ENCODE results near the gene APOBEC3C.
"Not testable (repeated sequence)": the region's sequence is repeated elsewhere in the genome, so short reads cannot be mapped to it uniquely, and the experiment has no call there.

The APOBEC3C gene

DNA sequence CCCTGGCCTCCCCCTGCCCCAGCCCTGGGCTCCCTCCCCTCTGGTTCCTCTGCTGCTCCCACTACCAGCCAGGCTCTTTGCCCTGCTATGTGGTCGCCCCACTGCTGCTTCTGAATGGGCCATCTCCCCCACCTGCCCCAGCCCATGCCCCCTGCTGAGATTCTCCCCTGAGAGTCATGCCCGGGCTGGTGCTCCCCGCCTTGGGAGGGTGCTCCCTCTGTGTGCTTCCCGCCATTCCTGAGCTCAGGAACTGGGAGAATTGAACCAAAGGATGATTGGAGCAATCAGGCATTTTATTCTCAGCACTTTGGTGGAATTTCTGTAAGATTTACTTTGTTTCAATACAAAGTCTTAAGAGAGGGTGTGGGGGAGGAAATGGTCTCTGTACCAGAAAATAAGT, 13.7 kb downstream of the APOBEC3C start:
- Histone ChIP-seq H3K27me3 (no peaks in the 10 kb centered on the region), H3K4me3 (no peak overlapping the region), H3K36me3 (peaks cover 0 to 10% (median 6%) of the 10 kb centered on the region in 3 donors), H3K9me3 (no peaks in the 10 kb centered on the region), H3K27ac (no peak overlapping the region), H3K4me1 (no peaks in the 10 kb centered on the region)
- DNase-seq = no peak
- TF ChIP-seq, protein P1, sequence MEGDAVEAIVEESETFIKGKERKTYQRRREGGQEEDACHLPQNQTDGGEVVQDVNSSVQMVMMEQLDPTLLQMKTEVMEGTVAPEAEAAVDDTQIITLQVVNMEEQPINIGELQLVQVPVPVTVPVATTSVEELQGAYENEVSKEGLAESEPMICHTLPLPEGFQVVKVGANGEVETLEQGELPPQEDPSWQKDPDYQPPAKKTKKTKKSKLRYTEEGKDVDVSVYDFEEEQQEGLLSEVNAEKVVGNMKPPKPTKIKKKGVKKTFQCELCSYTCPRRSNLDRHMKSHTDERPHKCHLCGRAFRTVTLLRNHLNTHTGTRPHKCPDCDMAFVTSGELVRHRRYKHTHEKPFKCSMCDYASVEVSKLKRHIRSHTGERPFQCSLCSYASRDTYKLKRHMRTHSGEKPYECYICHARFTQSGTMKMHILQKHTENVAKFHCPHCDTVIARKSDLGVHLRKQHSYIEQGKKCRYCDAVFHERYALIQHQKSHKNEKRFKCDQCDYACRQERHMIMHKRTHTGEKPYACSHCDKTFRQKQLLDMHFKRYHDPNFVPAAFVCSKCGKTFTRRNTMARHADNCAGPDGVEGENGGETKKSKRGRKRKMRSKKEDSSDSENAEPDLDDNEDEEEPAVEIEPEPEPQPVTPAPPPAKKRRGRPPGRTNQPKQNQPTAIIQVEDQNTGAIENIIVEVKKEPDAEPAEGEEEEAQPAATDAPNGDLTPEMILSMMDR (IDR thresholded peaks at IDR 0.05) = no peak
- intact Hi-C loops (cut with DNase I; ENCODE audit: low total_unique reads) = no loop called here

DNA sequence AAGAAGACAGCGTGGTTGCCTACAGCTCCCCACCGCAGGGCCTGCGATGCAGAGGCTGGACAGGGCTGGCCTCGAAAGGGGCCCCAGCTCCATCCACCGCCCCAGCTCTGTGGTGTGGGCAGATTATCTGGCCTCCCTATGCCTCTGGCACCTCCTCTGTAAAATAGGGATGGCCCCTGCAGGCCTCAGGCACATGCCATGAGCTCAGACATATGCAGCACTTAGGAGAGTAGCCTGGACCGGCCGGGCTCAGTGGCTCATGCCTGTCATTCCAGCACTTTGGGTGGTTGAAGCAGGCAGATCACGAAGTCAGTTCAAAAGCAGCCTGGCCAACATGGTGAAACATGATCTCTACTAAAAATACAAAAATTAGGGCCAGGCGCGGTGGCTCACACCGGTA, 14.2 kb downstream of the APOBEC3C start:
- Histone ChIP-seq H3K27ac (no peak overlapping the region), H3K4me1 (no peaks in the 10 kb centered on the region)
- TF ChIP-seq, protein P1 (IDR thresholded peaks at IDR 0.05) = no peak

DNA sequence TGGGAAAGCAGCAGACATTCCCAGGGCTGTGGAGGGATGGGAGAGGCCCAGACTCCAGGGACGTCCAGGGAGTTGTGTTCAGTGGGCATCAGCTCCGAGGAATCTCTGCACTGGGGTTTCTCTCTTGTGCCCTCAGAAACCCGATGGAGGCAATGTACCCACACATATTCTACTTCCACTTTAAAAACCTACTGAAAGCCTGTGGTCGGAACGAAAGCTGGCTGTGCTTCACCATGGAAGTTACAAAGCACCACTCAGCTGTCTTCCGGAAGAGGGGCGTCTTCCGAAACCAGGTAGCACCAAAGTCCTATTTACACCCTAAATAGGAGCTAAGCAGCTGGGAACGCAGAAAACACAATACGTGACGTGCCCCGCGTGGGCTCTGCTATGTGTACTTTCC, 15.2 kb downstream of the APOBEC3C start:
- H3K4me1 ChIP-seq = no peaks in the 10 kb centered on the region
- TF ChIP-seq, protein P1 (IDR thresholded peaks at IDR 0.05) = no peak
- H3K9me3 ChIP-seq = no peaks in the 10 kb centered on the region
- no peak overlapping the region for H3K27ac ChIP-seq
- DNase-seq = no peak
- peaks cover 0 to 8% (median 0%) of the 10 kb centered on the region in 3 donors for H3K36me3 ChIP-seq
- no peak overlapping the region for H3K4me3 ChIP-seq
- intact Hi-C loops (cut with DNase I; ENCODE audit: low total_unique reads) = no loop called here
- H3K27me3 ChIP-seq = no peaks in the 10 kb centered on the region

More for the DNA sequence above, 14.2 kb downstream of the APOBEC3C start:
- Histone ChIP-seq H3K27me3 (no peaks in the 10 kb centered on the region), H3K9me3 (no peaks in the 10 kb centered on the region), H3K4me3 (no peak overlapping the region), H3K36me3 (peaks cover 0 to 10% (median 6%) of the 10 kb centered on the region in 3 donors)
- intact Hi-C loops (cut with DNase I; ENCODE audit: low total_unique reads) = no loop called here
- DNase-seq = no peak

DNA sequence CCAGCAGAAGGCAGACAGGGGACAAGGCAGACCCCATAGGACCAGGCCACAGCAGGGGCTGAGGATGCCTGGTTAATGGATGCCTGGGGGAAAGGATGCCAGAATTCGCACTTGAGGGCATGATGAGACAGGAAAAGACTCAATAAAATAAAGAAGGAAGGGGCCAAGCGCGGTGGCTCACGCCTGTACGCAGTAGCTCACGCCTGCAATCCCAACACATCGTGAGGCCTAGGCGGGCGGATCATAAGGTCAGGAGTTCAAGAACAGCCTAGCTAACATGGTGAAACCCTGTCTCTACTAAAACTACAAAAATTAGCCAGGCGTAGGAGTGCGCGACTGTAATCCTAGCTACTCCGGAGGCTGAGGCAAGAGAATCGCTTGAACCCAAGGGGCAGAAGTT, 16.6 kb downstream of the APOBEC3C start:
- H3K4me3 ChIP-seq = no peak overlapping the region
- H3K4me1 ChIP-seq = no peaks in the 10 kb centered on the region
- no peak overlapping the region for H3K27ac ChIP-seq
- TF ChIP-seq, protein P1 (IDR thresholded peaks at IDR 0.05) = no peak
- H3K36me3 ChIP-seq = no peaks in the 10 kb centered on the region
- no peaks in the 10 kb centered on the region for H3K9me3 ChIP-seq
- no peaks in the 10 kb centered on the region for H3K27me3 ChIP-seq
- DNase-seq = no peak
- intact Hi-C loops (cut with DNase I; ENCODE audit: low total_unique reads) = no loop called here

DNA sequence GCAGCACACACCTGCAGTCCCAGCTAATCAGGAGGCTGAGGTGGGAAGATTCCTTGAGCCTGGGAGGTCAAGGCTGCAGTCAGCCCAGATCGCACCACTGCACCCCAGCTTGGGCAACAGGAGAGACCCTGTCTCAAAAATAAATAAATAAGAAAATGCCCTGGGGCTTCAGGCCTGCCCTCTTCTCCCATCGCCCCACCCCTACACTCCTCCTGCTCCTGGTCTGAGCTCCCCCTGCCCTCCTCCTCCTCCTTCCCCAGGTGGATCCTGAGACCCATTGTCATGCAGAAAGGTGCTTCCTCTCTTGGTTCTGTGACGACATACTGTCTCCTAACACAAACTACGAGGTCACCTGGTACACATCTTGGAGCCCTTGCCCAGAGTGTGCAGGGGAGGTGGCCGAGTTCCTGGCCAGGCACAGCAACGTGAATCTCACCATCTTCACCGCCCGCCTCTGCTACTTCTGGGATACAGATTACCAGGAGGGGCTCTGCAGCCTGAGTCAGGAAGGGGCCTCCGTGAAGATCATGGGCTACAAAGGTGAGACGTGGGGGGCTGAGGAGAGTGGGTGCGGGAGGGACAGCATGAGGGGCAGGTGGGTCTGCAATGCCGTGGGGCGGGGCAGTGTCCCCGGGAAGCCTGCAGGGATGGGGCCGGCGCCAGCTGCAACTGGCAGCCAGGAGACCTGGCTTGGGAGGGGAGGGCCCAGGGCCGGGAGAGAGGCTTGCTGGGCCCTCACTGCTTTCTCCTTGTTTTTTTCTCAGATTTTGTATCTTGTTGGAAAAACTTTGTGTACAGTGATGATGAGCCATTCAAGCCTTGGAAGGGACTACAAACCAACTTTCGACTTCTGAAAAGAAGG, 17.6 kb downstream of the APOBEC3C start:
- DNase-seq; H3K27ac ChIP-seq; H3K9me3 ChIP-seq; H3K4me1 ChIP-seq; intact Hi-C loops (cut with DNase I; ENCODE audit: low total_unique reads); H3K4me3 ChIP-seq; H3K36me3 ChIP-seq; H3K27me3 ChIP-seq: not testable (repeated sequence)

DNA sequence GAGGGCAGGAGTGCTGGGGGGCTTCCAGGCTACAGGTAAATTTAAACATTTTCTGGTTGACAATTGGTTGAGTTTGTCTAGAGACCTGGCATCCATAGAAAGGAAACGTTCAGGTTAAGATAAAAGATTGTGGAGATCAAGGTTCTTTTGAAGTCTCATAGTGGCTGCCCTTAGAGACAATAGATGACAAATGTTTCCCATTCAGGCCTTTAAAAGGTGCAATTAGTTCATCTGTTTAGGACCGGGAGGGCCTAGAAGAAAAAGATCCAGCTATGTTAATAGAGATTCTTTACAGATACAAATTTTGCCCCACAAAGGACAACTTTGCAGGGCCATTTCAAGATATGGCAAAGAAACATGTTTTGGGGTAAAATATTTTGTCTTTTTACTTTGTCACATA, 23.0 kb downstream of the APOBEC3C start:
- H3K36me3 ChIP-seq; H3K27me3 ChIP-seq; intact Hi-C loops (cut with DNase I; ENCODE audit: low total_unique reads); DNase-seq; H3K9me3 ChIP-seq; H3K27ac ChIP-seq; H3K4me3 ChIP-seq: not testable (repeated sequence)
- H3K4me1 ChIP-seq = peaks cover 0 to 11% (median 0%) of the 10 kb centered on the region in 4 donors

Data from tibial artery (tissue), 4 donors.